ENCODE measurements around the gene MED13L. TPM values are rescaled to one million over a fixed set of nuclear protein-coding genes. Genes with fewer than 3 reads are reported as not detected.

The MED13L gene
- total and polyA plus RNA-seq, 2 of the 8 experiments (the other 6 are each of a cell fraction or from before 2014, with no cell fraction given) = 15.9 to 51.7 TPM

DNA sequence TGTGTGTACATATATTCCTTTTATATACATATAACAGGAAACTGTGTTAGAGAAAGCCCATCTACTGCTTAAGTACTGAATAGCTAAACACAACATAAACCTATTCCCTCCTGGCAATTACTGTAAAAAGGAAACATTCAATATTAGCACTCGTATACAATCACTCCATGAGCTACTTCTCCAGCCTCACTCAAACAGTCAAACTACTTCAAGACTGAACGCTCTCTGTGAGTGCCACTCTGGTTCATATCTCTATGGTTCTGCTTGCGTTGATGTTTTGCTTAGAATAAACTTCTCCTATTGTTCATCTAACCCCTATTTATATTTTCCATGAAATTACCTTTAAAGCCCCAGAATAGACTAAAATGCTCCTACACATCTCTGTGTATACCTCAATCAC is 243.7 kb downstream of the MED13L start:
- Histone ChIP-seq H4K20me1 (replicated peaks in 1 of 2; ENCODE audit: control insufficient read depth in 1 of 2, insufficient read depth in 2 of 2, low read length in 2 of 2) (no peaks in the 10 kb centered on the region), H3K9ac (replicated peaks in 1 of 4; ENCODE audit: extremely low read depth in 1 of 4, low read depth in 3 of 4, low read length in 3 of 4) (no peak overlapping the region), H4K91ac (replicated peaks; ENCODE audit: insufficient read length, low read length) (no peak overlapping the region), H3K4me1 (replicated peaks in 1 of 4; ENCODE audit: control insufficient read depth in 3 of 4, insufficient read depth in 4 of 4, low read length in 3 of 4) (no peaks in the 10 kb centered on the region), H3K27me3 (replicated peaks in 1 of 4; ENCODE audit: control insufficient read depth in 3 of 4, extremely low read depth in 1 of 4, insufficient read depth in 3 of 4, low read length in 3 of 4) (no peaks in the 10 kb centered on the region), H3K56ac (replicated peaks; ENCODE audit: insufficient read length, low read depth, low read length) (no peak overlapping the region), H2BK20ac (ENCODE audit: low read length) (no peak overlapping the region), H3K36me3 (ENCODE audit: control insufficient read depth in 2 of 4, insufficient read depth in 4 of 4, low read length in 3 of 4) (no peaks in the 10 kb centered on the region), H2AK5ac (ENCODE audit: low read depth, low read length) (no peak overlapping the region), H2BK5ac (ENCODE audit: low read depth, low read length) (no peak overlapping the region), H3K23ac (ENCODE audit: insufficient read length) (no peak overlapping the region), H3K9me3 (ENCODE audit: insufficient read depth in 2 of 2, low read depth in 1 of 2, low read length in 1 of 2) (no peaks in the 10 kb centered on the region), H3K4ac (replicated peaks; ENCODE audit: insufficient read length, low read depth, low read length) (no peak overlapping the region), H3K14ac (ENCODE audit: insufficient read length) (no peak overlapping the region), H3K23me2 (ENCODE audit: low read depth, low read length) (no peaks in the 10 kb centered on the region), H3K79me2 (ENCODE audit: control insufficient read depth in 1 of 2, insufficient read depth in 2 of 2, low read length in 2 of 2) (peaks cover 0 to 10% of the 10 kb centered on the region in 2 experiments; a peak in 1 of 4 replicates), H2BK120ac (replicated peaks; ENCODE audit: low read depth, low read length) (no peak overlapping the region), H3K4me3 (ENCODE audit: extremely low read depth in 1 of 4, insufficient read depth in 2 of 4, low read depth in 3 of 4, low read length in 4 of 4) (no peak overlapping the region), H2BK15ac (ENCODE audit: low read length) (no peak overlapping the region), H2BK12ac (ENCODE audit: low read depth, low read length) (no peak overlapping the region), H3K18ac (ENCODE audit: extremely low read depth, low read length) (no peak overlapping the region), H2AFZ (ENCODE audit: low read length) (no peak overlapping the region), H4K5ac (ENCODE audit: insufficient read length, low read depth, low read length) (no peak overlapping the region), H3K27ac (ENCODE audit: low read depth, low read length) (no peak overlapping the region), H4K8ac (ENCODE audit: extremely low read depth, insufficient read depth, low read length) (no peak overlapping the region), H3K4me2 (ENCODE audit: insufficient read depth in 1 of 2, low read depth in 2 of 2, low read length in 2 of 2) (no peak overlapping the region), H3K79me1 (ENCODE audit: low read depth, low read length) (no peaks in the 10 kb centered on the region)
- 93% methylated on average over 3 of the region's 3 CpGs; no CpG with 5 or more reads in 1 of the 2 experiments for WGBS, 2 experiments (ENCODE audit: extremely low coverage in 1 of 2, insufficient coverage in 1 of 2, insufficient read length in 1 of 2, insufficient replicate concordance in 2 of 2, low coverage in 1 of 2, low lambda C conversion rate in 2 of 2, missing lambda C conversion rate in 1 of 2)
- POLR2A ChIA-PET (ENCODE audit: partially characterized antibody) = no interaction called here
- DNase-seq (ENCODE audit: low read depth in 1 of 2, low spot score in 2 of 2) (no peak), FAIRE-seq (no peak)
- CTCF ChIA-PET (ENCODE audit: partially characterized antibody) = interaction anchor here (0.6 kb wide), 1 partner anchor 243 kb away, joined by 3 read pairs; no protein-coding TSS in a partner anchor
- TF ChIP-seq RFX5 (IDR thresholded peaks at IDR 0.05; ENCODE audit: borderline replicate concordance, low read depth, low read length) (no peak), JUN (IDR thresholded peaks at IDR 0.05; ENCODE audit: low read depth, low read length) (no peak), KDM5A (IDR thresholded peaks at IDR 0.05; ENCODE audit: low read length) (no peak), SP4 (IDR thresholded peaks at IDR 0.05; ENCODE audit: low read length) (no peak), SIX5 (IDR thresholded peaks at IDR 0.05; ENCODE audit: low read depth, low read length) (no peak), SUZ12 (IDR thresholded peaks at IDR 0.05; ENCODE audit: low read length) (no peak), CEBPB (IDR thresholded peaks at IDR 0.05; ENCODE audit: low read depth, low read length) (no peak), CHD2 (IDR thresholded peaks at IDR 0.05; ENCODE audit: low read length) (no peak), CTBP2 (IDR thresholded peaks at IDR 0.05; ENCODE audit: borderline replicate concordance, insufficient read depth, insufficient read length, low read length) (no peak), MAFK (IDR thresholded peaks at IDR 0.05; ENCODE audit: low read depth, low read length) (no peak)
- TF ChIP-seq, protein P1, sequence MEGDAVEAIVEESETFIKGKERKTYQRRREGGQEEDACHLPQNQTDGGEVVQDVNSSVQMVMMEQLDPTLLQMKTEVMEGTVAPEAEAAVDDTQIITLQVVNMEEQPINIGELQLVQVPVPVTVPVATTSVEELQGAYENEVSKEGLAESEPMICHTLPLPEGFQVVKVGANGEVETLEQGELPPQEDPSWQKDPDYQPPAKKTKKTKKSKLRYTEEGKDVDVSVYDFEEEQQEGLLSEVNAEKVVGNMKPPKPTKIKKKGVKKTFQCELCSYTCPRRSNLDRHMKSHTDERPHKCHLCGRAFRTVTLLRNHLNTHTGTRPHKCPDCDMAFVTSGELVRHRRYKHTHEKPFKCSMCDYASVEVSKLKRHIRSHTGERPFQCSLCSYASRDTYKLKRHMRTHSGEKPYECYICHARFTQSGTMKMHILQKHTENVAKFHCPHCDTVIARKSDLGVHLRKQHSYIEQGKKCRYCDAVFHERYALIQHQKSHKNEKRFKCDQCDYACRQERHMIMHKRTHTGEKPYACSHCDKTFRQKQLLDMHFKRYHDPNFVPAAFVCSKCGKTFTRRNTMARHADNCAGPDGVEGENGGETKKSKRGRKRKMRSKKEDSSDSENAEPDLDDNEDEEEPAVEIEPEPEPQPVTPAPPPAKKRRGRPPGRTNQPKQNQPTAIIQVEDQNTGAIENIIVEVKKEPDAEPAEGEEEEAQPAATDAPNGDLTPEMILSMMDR (IDR thresholded peaks at IDR 0.05; ENCODE audit: control extremely low read depth in 1 of 3, insufficient read depth in 1 of 3, low read depth in 1 of 3, low read length in 3 of 3) = no peak
- TF ChIP-seq, protein P2, sequence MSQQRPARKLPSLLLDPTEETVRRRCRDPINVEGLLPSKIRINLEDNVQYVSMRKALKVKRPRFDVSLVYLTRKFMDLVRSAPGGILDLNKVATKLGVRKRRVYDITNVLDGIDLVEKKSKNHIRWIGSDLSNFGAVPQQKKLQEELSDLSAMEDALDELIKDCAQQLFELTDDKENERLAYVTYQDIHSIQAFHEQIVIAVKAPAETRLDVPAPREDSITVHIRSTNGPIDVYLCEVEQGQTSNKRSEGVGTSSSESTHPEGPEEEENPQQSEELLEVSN (IDR thresholded peaks at IDR 0.05) = no peak
